ENCODE measurements around the gene PLOD2.

PLOD2 gene

GRCh38 chr3:146164506-146164905 lies 3.5 kb upstream of the PLOD2 start:
- no peak for TF ChIP-seq CTCF (IDR thresholded peaks at IDR 0.05; ENCODE audit: low read depth, low read length)
- DNase-seq (ENCODE audit: low read depth, low spot score), result no peak
- in situ Hi-C loops (cut with HindIII; ENCODE audit: low sequenced_read_pairs), result no loop called here

GRCh38 chr3:146164071-146164470 lies 3.1 kb upstream of the PLOD2 start:
- TF ChIP-seq CTCF (IDR thresholded peaks at IDR 0.05; ENCODE audit: low read depth, low read length), result no peak
- in situ Hi-C loops (cut with HindIII; ENCODE audit: low sequenced_read_pairs), result no loop called here
- DNase-seq (ENCODE audit: low read depth, low spot score), result no peak
- H3K4me3 ChIP-seq (ENCODE audit: low read depth, low read length), result no peak overlapping the region

More at GRCh38 chr3:146164506-146164905, 3.5 kb upstream of the PLOD2 start:
- H3K4me3 ChIP-seq (ENCODE audit: low read depth, low read length), result no peak overlapping the region

- DNase-seq (ENCODE audit: low read depth, low spot score), result peak; percentile 86
- no peak overlapping the region for H3K4me3 ChIP-seq (ENCODE audit: low read depth, low read length)
- in situ Hi-C loops (cut with HindIII; ENCODE audit: low sequenced_read_pairs), result no loop called here
- TF ChIP-seq CTCF (IDR thresholded peaks at IDR 0.05; ENCODE audit: low read depth, low read length), result no peak
Observed at GRCh38 chr3:146163584-146163983, 2.6 kb upstream of the PLOD2 start.

- in situ Hi-C loops (cut with HindIII; ENCODE audit: low sequenced_read_pairs), result no loop called here
- H3K4me3 ChIP-seq (ENCODE audit: low read depth, low read length), result no peak overlapping the region
- no peak for DNase-seq (ENCODE audit: low read depth, low spot score)
Observed at GRCh38 chr3:146162561-146162960, 1.6 kb upstream of the PLOD2 start.

GRCh38 chr3:146161663-146162002 lies 649 bp upstream of the PLOD2 start:
- DNase-seq (ENCODE audit: low read depth, low spot score), result peak; percentile 77
- in situ Hi-C loops (cut with HindIII; ENCODE audit: low sequenced_read_pairs), result no loop called here
- no peak for TF ChIP-seq CTCF (IDR thresholded peaks at IDR 0.05; ENCODE audit: low read depth, low read length)
- peak overlapping the region; percentile 96 for H3K4me3 ChIP-seq (ENCODE audit: low read depth, low read length)

More at GRCh38 chr3:146162561-146162960, 1.6 kb upstream of the PLOD2 start:
- TF ChIP-seq CTCF (IDR thresholded peaks at IDR 0.05; ENCODE audit: low read depth, low read length), result no peak

GRCh38 chr3:146160321-146160963 lies 542 bp downstream of the PLOD2 start:
- peak; percentile 89 for DNase-seq (ENCODE audit: low read depth, low spot score)
- in situ Hi-C loops (cut with HindIII; ENCODE audit: low sequenced_read_pairs), result no loop called here
- peak overlapping the region; percentile 96 for H3K4me3 ChIP-seq (ENCODE audit: low read depth, low read length)
- peak; percentile 86 for TF ChIP-seq CTCF (IDR thresholded peaks at IDR 0.05; ENCODE audit: low read depth, low read length)

Data from astrocyte of the spinal cord (primary cell).